ENCODE measurements around the gene CYSRT1. TPM values are rescaled to one million over a fixed set of nuclear protein-coding genes. Genes with fewer than 3 reads are reported as not detected.

Gene CYSRT1
- total RNA-seq, 1 experiment from 2014 or later: 1.0 TPM

DNA sequence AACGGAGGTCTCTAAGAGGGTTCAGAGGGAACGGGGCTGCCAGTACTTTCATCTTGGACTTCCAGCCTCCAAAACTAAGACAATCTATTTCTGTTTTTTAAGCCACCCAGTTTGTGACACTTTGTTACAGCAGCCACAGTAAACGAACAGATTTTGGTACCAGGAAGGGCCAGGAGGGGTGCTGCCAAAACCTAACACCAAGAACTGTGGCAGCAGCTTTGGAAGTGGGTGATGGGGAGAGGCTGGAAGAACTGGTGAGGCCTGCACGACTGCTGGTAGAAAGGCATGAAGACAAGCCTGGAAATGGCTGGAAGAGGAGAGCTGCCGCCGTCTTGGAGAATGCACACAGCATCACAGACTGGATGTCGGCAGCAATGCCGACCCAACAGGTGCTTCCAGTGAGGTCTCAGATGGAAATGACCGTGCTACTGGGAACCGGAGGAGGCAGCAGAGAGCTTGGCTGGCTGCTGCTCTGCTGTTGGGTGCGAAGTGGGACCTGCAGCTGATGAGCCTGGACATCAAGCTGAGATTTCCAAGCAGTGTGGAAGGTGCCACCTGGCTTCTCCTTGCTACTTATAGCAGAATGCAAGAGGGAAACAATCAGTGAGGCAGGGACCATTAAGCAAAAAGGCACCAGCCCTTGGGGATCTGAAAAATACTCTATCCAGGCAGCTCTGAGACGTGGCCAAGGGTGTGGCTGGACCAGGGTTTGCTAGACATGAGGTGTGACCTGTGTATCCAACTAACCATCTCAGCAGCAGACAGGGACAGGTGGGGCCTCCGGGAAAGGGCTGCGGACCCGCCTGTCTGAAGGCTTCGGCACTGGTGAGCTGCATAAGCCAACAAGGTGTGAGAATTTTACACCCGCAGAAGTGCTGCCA is 48.4 kb upstream of the CYSRT1 start:
- Mint-ChIP-seq H3K27me3 (ENCODE audit: low read depth) (peaks cover 43% of the 10 kb centered on the region), H3K4me3 (peak overlapping the region in 1 of 2 experiments; percentile 9; a peak in 2 of 5 replicates), H3K36me3 (ENCODE audit: insufficient read depth in 1 of 3, low read depth in 3 of 3) (peaks cover 2 to 14% (median 6%) of the 10 kb centered on the region in 3 experiments; a peak in 5 of 7 replicates), H3K27ac (no peak overlapping the region; a peak in 1 of 7 replicates), H3K4me1 (peaks cover 0 to 7% of the 10 kb centered on the region in 2 experiments; a peak in 3 of 4 replicates), H3K9me3 (no peaks in the 10 kb centered on the region)
- WGBS (ENCODE audit: extremely low coverage, insufficient read length, low lambda C conversion rate): no CpG with 5 or more reads among the region's 17 CpGs
- Histone ChIP-seq H2BK12ac (ENCODE audit: insufficient read length, low read depth, low read length) (no peak overlapping the region), H2BK5ac (ENCODE audit: insufficient read length, low read length) (no peak overlapping the region), H2BK15ac (ENCODE audit: low read depth, low read length) (no peak overlapping the region), H4K91ac (ENCODE audit: insufficient read length, low read depth, low read length) (no peak overlapping the region), H3K23me2 (ENCODE audit: insufficient read length, low read depth, low read length, poor library complexity, severe bottlenecking) (no peaks in the 10 kb centered on the region), H3K4me1 (ENCODE audit: insufficient read depth, low read length) (no peaks in the 10 kb centered on the region), H3K27ac (ENCODE audit: insufficient read length, low read depth, low read length) (no peak overlapping the region), H3K14ac (ENCODE audit: insufficient read depth, low read length) (no peak overlapping the region), H3K4me2 (ENCODE audit: insufficient read depth, insufficient read length, low read length) (no peak overlapping the region), H3K9ac (ENCODE audit: extremely low read depth, insufficient read length, low read length) (no peak overlapping the region), H3K9me3 (ENCODE audit: control insufficient read depth, low read depth, low read length) (no peaks in the 10 kb centered on the region), H2AFZ (ENCODE audit: low read length) (no peak overlapping the region), H3K56ac (ENCODE audit: insufficient read length, low read depth, low read length) (no peak overlapping the region), H3K79me1 (ENCODE audit: insufficient read depth, low read depth, low read length, poor library complexity, severe bottlenecking) (no peaks in the 10 kb centered on the region), H3K23ac (ENCODE audit: insufficient read length, low read depth, low read length) (no peak overlapping the region), H3T11ph (ENCODE audit: low read length) (no peak overlapping the region), H4K8ac (replicated peaks; ENCODE audit: insufficient read length, low read depth, low read length) (no peak overlapping the region), H2BK120ac (ENCODE audit: low read depth, low read length, poor library complexity, severe bottlenecking) (no peak overlapping the region), H3K27me3 (ENCODE audit: insufficient read depth, low read length) (no peaks in the 10 kb centered on the region; the same call in 1 of the 2 replicates), H2AK5ac (ENCODE audit: insufficient read length, low read length) (no peak overlapping the region), H3K18ac (ENCODE audit: insufficient read length, low read depth, low read length) (no peak overlapping the region), H3K79me2 (ENCODE audit: insufficient read depth, low read length) (no peaks in the 10 kb centered on the region), H2BK20ac (ENCODE audit: low read depth, low read length, poor library complexity, severe bottlenecking) (no peak overlapping the region), H4K20me1 (ENCODE audit: control insufficient read depth, insufficient read depth, insufficient read length) (no peaks in the 10 kb centered on the region), H3K4ac (ENCODE audit: low read depth, low read length) (no peak overlapping the region), H4K5ac (ENCODE audit: insufficient read length, low read depth, low read length) (no peak overlapping the region)
- DNase-seq: peak; percentile 71
- TF ChIP-seq, protein P1, sequence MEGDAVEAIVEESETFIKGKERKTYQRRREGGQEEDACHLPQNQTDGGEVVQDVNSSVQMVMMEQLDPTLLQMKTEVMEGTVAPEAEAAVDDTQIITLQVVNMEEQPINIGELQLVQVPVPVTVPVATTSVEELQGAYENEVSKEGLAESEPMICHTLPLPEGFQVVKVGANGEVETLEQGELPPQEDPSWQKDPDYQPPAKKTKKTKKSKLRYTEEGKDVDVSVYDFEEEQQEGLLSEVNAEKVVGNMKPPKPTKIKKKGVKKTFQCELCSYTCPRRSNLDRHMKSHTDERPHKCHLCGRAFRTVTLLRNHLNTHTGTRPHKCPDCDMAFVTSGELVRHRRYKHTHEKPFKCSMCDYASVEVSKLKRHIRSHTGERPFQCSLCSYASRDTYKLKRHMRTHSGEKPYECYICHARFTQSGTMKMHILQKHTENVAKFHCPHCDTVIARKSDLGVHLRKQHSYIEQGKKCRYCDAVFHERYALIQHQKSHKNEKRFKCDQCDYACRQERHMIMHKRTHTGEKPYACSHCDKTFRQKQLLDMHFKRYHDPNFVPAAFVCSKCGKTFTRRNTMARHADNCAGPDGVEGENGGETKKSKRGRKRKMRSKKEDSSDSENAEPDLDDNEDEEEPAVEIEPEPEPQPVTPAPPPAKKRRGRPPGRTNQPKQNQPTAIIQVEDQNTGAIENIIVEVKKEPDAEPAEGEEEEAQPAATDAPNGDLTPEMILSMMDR (conservative IDR thresholded peaks at IDR 0.05): peak; percentile 69

Measured in H9 (cell line).